Uterus (tissue), 4 donors: ENCODE results near the gene NRXN3. TPM values are rescaled to one million over a fixed set of nuclear protein-coding genes. Genes with fewer than 3 reads are reported as not detected.
"Not testable (repeated sequence)": the region's sequence is repeated elsewhere in the genome, so short reads cannot be mapped to it uniquely, and the experiment has no call there.

ENCODE experiments used
- DNase-seq, 2 donors: peaks; one replicate each; pipeline ENCODE4 v3.0.0-alpha.2; 2019 to 2020
- H3K27ac ChIP-seq, 2 donors: fragments of 200-600 bp; sonication (generic); 1 replicate in 1 of 2; 2 replicates in 1 of 2; pipeline ENCODE4 v1.5.1; 2016 to 2018
- H3K27me3 ChIP-seq, 2 donors: fragments of 200-600 bp; sonication (generic); one replicate each; pipeline ENCODE4 v1.5.1; 2018 to 2019; ENCODE audit warnings: control low read depth in 1 of 2
- H3K36me3 ChIP-seq, 2 donors: fragments of 200-600 bp; sonication (generic); one replicate each; pipeline ENCODE4 v1.5.1; 2019; ENCODE audit warnings: control low read depth in 1 of 2
- H3K4me1 ChIP-seq, 2 donors: fragments of 200-600 bp; sonication (generic); one replicate each; pipeline ENCODE4 v1.5.1; 2018 to 2019; ENCODE audit warnings: control low read depth in 1 of 2
- H3K4me3 ChIP-seq, 2 donors: fragments of 200-600 bp; sonication (generic); 1 replicate in 1 of 2; 2 replicates in 1 of 2; pipeline ENCODE4 v1.5.1; 2018 to 2019; ENCODE audit warnings: mild to moderate bottlenecking in 1 of 2
- H3K9me3 ChIP-seq, 2 donors: fragments of 200-600 bp; sonication (generic); one replicate each; pipeline ENCODE4 v1.5.1; 2019; ENCODE audit warnings: control low read depth in 1 of 2
- POLR2A ChIP-seq, 2 donors: fragments of 450-650 bp; IDR thresholded peaks; one replicate each; pipeline ENCODE4 v1.6.1; 2016; ENCODE audit warnings: antibody characterized with exemption in 2 of 2, mild to moderate bottlenecking in 1 of 2, moderate library complexity in 1 of 2
- intact Hi-C: fragments of 100-400 bp; cut with DNase I; formaldehyde crosslinking; loops from one replicate; pipeline ENCODE4 v1.15.1; 2023; ENCODE audit warnings: low total_unique reads
- total RNA-seq, 4 donors: library from RNA; depleted of rRNA in 3 of 4; stranded (reverse); fragments of >200 nt in 3 of 4; gene quantifications; one replicate each; pipeline versions ENCODE4 v1.1.0 to v1.2.4, GENCODE V29; 2014 to 2023
- TF ChIP-seq, protein P1 (sequence below), 4 experiments: fragments of 200-600 bp in 2 of 4; fragments of 450-650 bp in 2 of 4; sonication (generic) in 2 of 4; IDR thresholded peaks; one replicate each; pipeline ENCODE4 v1.5.1; 2016 to 2019; ENCODE audit warnings: antibody characterized with exemption in 4 of 4, mild to moderate bottlenecking in 2 of 4, moderate library complexity in 1 of 4
- donor health status: DM: yes; HTN: yes; CAD: no.

The NRXN3 gene
- total RNA-seq, 4 donors from 2014 or later: 2.9 to 17.0 (median 4.4) TPM

DNA sequence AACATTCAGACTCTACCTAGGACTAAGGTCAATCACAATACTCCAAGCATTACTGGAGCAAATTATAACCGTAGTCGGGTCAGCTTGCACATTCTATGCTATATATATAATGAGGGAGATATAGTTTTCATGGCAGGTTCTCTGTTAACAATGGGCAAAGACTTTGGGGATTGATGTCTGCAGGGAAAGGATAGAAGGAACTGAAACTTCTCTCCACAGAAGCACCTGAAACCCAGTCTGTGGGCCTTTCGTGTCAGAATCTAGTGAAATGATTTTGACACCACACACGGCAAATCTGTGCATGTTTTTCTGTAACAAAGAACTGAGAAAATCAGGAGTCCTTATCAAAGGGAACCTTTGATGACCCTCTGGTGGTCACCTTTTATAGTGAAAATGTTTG is 847.4 kb downstream of the NRXN3 start:
- Histone ChIP-seq H3K27ac (no peak overlapping the region), H3K4me1 (no peaks in the 10 kb centered on the region), H3K27me3 (no peaks in the 10 kb centered on the region), H3K9me3 (no peaks in the 10 kb centered on the region), H3K36me3 (no peaks in the 10 kb centered on the region), H3K4me3 (no peak overlapping the region)
- TF ChIP-seq POLR2A (IDR thresholded peaks at IDR 0.05): no peak
- TF ChIP-seq, protein P1, sequence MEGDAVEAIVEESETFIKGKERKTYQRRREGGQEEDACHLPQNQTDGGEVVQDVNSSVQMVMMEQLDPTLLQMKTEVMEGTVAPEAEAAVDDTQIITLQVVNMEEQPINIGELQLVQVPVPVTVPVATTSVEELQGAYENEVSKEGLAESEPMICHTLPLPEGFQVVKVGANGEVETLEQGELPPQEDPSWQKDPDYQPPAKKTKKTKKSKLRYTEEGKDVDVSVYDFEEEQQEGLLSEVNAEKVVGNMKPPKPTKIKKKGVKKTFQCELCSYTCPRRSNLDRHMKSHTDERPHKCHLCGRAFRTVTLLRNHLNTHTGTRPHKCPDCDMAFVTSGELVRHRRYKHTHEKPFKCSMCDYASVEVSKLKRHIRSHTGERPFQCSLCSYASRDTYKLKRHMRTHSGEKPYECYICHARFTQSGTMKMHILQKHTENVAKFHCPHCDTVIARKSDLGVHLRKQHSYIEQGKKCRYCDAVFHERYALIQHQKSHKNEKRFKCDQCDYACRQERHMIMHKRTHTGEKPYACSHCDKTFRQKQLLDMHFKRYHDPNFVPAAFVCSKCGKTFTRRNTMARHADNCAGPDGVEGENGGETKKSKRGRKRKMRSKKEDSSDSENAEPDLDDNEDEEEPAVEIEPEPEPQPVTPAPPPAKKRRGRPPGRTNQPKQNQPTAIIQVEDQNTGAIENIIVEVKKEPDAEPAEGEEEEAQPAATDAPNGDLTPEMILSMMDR (IDR thresholded peaks at IDR 0.05): no peak
- intact Hi-C loops: no loop called here
- no peak for DNase-seq

DNA sequence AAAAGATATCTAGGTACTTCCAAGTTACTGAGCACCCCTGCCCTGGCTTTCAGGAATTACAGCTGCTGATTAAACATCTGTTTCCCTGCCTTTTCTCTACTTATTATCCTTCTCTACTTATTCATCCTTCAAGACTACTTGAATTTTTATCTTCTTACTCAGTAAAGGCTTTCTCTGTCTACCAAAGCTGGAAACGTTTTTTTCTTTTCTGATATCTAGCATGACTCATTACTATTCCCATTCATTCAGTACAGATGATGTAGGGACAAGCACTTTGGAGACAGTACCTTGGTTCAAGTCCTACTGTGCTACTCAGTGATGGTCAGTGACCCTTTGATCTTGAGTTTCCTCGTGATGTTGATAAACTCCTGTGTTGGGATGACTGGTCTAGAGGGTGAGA is 848.7 kb downstream of the NRXN3 start:
- no peaks in the 10 kb centered on the region for H3K9me3 ChIP-seq
- H3K27ac ChIP-seq: no peak overlapping the region
- no peaks in the 10 kb centered on the region for H3K4me1 ChIP-seq
- no peak overlapping the region for H3K4me3 ChIP-seq
- DNase-seq: no peak
- no peaks in the 10 kb centered on the region for H3K36me3 ChIP-seq
- TF ChIP-seq, protein P1 (IDR thresholded peaks at IDR 0.05): no peak
- no peak for TF ChIP-seq POLR2A (IDR thresholded peaks at IDR 0.05)
- H3K27me3 ChIP-seq: no peaks in the 10 kb centered on the region
- intact Hi-C loops: no loop called here

- H3K4me3 ChIP-seq, DNase-seq, H3K36me3 ChIP-seq, H3K9me3 ChIP-seq, intact Hi-C loops, H3K27me3 ChIP-seq, H3K27ac ChIP-seq, H3K4me1 ChIP-seq: not testable (repeated sequence)
Measured at GRCh38 chr14:79019898-79020297, 849.7 kb downstream of the NRXN3 start.

GRCh38 chr14:79021766-79022165 is 851.6 kb downstream of the NRXN3 start:
- no peaks in the 10 kb centered on the region for H3K4me1 ChIP-seq
- intact Hi-C loops: no loop called here
- no peak overlapping the region for H3K4me3 ChIP-seq
- no peak overlapping the region for H3K27ac ChIP-seq
- no peaks in the 10 kb centered on the region for H3K36me3 ChIP-seq
- H3K27me3 ChIP-seq: no peaks in the 10 kb centered on the region
- H3K9me3 ChIP-seq: no peaks in the 10 kb centered on the region
- TF ChIP-seq, protein P1 (IDR thresholded peaks at IDR 0.05): no peak
- TF ChIP-seq POLR2A (IDR thresholded peaks at IDR 0.05): no peak
- no peak for DNase-seq

- Histone ChIP-seq H3K4me3 (no peak overlapping the region), H3K9me3 (no peaks in the 10 kb centered on the region), H3K27me3 (no peaks in the 10 kb centered on the region), H3K36me3 (no peaks in the 10 kb centered on the region), H3K27ac (no peak overlapping the region), H3K4me1 (no peaks in the 10 kb centered on the region)
- DNase-seq: no peak
- intact Hi-C loops: no loop called here
- no peak for TF ChIP-seq POLR2A (IDR thresholded peaks at IDR 0.05)
- TF ChIP-seq, protein P1 (IDR thresholded peaks at IDR 0.05): no peak
Measured at GRCh38 chr14:79027138-79027537, 857.0 kb downstream of the NRXN3 start.

- Histone ChIP-seq H3K4me1 (no peaks in the 10 kb centered on the region), H3K4me3 (no peak overlapping the region), H3K36me3 (no peaks in the 10 kb centered on the region), H3K9me3 (no peaks in the 10 kb centered on the region), H3K27me3 (no peaks in the 10 kb centered on the region), H3K27ac (no peak overlapping the region)
- TF ChIP-seq, protein P1 (IDR thresholded peaks at IDR 0.05): no peak
- no peak for TF ChIP-seq POLR2A (IDR thresholded peaks at IDR 0.05)
- no peak for DNase-seq
- intact Hi-C loops: no loop called here
Measured at GRCh38 chr14:79028281-79028680, 858.1 kb downstream of the NRXN3 start.
